Stimulated activated CD4-positive, alpha-beta T cell treated with anti-CD3 and anti-CD28 coated beads, TNF-alpha, amount 100 ng/mL, for 24 hours (primary cell): ENCODE measurements around the gene AGPS.
"Not testable (repeated sequence)": the region's sequence is repeated elsewhere in the genome, so short reads cannot be mapped to it uniquely, and the experiment has no call there.

Experiments
- DNase-seq, 3 experiments: peaks; one replicate each; pipeline ENCODE4 v3.0.0-alpha.2; 2020; ENCODE audit warnings: low read depth in 3 of 3

AGPS gene

DNA sequence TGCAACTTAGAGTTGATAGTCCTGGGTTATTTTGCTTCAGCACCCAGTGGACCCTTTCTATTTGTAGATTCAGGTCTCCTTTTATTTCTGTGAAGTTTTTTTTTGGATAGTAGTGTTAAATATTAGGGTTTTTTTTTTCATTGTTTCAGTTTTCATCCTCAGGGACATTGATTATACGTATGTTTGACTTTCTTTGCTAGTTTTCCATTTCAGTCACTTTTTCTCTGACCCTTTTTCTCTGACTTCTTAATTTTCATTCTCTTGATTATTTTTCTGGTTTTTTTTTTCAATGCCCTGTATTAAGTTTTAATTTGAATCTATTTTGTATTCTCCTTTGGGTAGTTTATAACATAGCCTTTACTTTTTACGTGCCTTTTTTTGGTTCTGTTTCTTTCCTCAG is 79.4 kb downstream of the AGPS start:
- DNase-seq, result no peak

DNA sequence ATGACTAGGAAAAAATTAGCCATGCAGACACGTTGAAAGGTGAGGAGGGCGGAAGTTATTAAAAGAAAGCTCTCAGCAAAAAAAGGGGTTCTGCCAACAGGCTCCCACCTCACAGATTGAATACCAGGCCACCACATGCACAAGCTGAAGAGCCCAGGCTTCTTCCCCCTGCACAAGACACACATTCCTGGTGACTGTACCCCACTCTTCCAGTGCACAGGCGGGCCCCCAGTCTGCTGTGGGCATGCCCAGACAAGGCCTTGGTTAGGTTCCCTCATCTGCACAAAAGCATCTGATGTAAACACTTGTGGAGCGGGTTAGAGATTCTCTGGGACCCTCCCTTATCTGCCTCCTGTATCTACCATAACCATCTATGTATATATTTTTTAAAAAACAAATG is 81.7 kb downstream of the AGPS start:
- DNase-seq, result no peak

DNA sequence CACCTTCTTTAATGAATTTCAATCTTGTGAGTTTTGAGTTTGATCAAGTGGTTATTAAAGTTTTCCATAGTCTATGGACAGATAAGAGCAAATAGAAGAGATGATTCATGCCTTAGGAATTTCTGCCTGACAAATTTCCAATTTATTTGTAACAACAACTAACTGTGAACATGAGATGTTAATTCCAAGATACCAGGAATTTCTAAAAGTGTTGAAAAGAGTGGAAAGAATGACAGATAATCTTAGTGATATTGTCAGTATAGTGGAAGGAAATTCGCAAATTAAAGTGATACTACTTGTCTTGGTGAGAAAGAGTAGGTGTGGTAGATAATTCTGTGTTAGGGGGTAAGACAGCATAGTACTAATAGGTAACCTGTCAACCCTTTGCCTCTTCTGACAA is 82.4 kb downstream of the AGPS start:
- DNase-seq, result no peak

DNA sequence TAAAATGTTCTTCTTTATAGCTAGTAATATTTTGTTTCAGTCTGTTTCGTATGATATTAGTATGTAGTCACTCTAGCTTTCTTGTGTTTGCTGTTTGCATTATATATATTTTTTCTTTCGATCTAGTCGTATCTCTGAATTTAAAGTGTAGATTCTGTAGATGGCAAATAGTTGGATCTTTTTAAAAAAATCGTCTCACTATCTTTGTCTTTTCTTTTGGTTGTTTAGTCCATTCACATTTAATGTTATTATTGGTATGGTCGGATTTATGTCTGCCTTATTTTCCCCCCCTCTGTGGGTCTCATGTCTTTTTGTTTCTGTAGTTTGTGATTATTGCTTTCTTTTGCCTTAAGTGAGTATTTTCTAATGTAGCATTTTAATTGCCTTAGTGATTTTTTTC is 84.3 kb downstream of the AGPS start:
- DNase-seq, result no peak

DNA sequence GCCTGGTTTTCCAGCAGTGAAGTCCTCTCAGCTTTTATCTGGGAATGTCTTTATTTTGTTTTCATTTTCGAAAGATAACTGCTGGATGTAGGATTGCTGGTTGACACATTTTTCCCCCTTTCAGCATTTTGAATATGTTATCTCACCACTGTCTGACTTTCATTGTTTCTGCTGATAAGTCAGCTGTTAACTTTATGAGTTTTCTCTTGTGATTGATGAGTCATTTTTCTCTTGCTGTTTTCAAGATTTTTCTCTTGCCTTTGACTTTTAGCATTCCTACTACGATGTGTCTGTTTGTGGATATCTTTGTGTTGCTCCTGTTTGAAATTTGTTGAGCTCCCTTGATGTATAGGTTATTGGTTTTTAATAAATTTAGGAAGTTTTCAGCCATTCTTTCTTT is 85.5 kb downstream of the AGPS start:
- no peak for DNase-seq

DNA sequence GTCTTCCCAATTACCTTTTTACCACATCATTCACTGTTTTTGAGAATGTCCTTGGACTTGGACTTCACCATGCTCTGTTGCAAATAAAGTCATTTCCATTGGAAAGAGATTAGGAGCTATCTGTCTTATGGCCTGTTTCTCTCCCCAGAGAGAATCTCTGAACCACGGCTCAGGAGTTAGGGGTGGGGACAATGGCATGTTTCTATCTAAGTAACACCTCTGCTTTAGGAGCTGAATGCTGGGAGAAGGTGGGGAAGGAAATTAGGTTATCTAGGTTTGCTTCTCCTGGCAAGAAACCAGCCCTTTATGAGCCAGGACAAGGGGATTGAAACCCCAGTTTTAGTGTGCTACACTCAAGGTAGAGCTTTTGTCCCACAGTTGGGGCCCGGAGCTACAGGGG is 86.3 kb downstream of the AGPS start:
- no peak for DNase-seq

DNA sequence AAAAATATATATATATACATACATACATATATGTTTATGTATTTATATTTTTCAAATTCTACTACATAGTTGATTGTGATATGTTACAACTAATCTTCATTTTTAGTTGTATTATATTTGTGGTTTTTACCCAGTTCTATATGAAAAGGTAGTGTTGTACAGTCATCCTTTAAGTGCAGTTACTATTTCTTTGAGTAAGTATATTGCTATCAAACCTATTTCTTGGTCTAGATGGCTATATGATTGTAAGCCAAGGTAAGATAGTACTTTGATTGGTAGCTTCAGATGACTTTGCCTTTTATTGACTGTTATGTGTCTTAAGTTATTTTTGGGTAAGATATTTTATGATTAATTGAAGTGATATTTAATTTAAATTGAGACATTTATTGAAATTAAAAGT is 89.6 kb downstream of the AGPS start:
- DNase-seq, result no peak

DNA sequence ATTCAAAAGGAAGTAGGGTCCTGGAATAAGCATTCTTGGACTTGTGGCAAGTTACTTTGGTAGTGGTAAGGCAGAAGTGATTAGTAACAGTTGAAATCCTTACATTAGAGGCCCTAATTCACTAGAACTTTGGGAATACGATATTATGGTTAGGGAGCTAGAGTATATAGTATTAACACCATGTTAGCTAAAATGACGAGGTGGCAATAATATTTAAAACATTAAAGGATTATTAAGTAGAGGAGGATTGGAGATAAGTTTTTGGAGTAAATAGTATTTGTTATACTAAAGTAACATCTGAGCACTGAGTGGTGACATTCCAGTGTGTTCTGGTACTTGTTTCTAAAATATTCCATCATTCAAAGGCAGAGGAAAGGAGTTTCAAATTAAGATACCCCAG is 91.0 kb downstream of the AGPS start:
- no peak for DNase-seq

DNA sequence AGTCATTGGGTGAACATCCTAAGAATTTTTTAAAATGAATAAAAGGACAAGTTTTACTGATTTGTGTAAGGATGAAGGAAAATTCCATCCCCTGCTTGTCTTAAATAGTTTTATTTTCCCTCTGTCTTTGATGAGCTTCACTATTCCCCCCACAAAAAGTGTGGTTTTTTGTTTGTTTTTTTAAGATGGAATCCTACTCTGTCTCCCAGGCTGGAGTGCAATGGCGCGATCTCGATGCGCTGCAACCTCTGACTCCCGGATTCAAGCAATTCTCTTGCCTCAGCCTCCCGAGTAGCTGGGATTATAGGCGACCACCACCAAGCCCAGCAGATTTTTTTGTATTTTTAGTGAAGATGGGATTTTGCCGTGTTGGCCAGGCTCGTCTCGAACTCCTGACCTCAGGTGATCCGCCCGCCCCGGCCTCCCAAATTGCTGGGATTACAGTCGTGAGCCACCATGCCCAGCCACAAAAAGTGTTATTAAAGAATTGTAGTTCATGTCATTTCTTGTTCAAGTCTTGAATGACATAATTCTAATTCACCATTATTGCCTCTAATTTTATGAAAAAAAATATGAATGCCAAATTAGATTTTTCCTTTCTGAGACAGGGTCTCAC is 91.7 kb downstream of the AGPS start:
- DNase-seq, result no peak

DNA sequence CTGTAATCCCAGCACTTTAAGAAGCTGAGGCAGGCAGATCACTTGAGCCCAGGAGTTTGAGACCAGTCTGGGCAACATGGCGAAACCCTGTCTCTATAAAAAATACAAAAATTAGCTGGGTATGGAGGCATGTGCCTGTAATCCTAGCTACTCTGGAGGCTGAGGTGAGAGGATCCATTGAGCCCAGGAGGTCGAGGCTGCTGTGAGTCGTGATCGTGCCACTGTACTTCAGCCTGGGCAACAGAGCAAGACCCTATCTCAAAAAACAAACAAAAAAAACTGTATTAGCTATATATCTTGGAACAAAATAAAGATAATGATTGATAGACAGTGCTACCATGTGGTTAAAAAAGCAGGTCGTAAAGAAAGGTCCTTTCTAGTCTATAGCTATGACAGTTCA is 93.1 kb downstream of the AGPS start:
- DNase-seq, result not testable (repeated sequence)

DNA sequence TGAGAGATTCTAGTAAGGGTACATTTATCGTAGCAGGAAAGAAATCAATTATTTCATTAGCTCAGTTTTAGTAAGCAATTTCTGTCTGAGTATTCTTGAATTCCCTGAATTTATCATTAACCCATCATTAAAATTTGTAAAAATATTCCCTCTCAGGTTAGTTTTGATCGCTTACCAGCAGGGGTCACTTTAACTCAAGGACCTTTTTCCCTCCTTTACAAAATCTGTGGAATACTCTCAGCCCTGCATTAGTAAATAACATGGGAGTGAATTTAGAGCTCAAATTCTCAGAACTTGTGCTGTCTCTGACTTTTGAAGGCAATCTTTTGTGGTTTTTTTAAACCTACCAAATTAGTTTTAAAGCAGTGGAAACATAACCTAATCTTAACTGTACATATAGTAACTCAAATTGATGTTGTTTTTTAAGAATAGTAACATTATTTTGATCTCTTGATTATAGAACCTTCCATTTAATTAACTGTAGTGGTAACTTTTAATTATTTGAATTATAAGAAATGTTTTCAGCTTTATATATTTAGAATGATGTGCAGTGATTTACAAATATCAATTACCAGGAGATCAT is 97.2 kb downstream of the AGPS start:
- no peak for DNase-seq

DNA sequence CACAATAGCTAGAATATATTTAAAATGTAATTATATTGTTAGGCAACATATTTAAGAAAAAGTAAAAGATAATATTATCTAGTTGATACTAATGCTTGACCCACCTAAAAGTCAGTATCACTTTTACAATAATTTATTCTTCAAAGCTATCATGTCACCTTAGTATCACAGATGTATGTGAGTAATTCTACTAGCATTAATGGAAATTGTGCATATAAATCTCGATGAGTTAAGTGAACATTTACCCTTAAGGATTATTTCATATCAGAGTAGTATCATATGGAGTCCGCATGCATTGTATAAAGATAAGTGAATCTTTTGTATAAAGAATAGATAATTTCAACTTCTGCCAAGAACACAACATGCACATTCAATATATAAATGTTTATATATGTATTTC is 103.4 kb downstream of the AGPS start:
- DNase-seq, result no peak

DNA sequence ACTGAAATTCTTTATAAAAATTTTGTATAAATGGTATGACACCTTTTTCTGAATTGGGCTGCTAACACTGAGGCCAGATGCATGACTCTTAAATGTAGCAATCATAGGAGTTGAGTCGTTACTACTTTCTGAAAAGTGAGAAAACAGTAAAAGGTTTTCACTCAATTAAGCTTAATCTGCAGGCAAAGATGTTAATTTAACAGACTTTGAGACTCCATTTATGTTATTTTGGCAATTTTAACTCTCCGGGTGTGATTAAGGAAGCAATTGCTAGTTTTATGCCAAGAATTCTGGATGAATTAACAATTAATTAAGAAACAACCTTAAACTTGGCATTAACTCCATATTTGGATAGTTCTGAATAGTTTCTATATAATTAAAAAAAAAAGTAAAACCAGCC is 104.3 kb downstream of the AGPS start:
- no peak for DNase-seq

DNA sequence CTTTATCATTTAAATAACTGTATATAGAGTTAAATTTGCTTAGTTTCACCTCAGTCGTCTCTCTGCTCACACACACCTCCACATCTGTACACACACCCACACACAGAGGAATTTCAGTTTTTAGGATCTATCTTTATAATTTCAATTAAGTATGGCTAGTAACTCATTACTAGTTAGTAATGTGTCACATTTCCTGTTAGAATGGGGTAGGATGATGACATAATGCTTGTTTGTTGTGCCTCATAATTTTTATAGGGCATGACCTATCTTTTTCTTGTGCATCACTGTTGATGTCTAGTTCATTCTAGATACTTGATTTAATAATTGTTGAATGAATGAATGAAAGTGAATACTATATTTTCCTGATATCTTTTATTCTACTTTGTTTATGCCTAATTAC is 108.6 kb downstream of the AGPS start:
- no peak for DNase-seq

DNA sequence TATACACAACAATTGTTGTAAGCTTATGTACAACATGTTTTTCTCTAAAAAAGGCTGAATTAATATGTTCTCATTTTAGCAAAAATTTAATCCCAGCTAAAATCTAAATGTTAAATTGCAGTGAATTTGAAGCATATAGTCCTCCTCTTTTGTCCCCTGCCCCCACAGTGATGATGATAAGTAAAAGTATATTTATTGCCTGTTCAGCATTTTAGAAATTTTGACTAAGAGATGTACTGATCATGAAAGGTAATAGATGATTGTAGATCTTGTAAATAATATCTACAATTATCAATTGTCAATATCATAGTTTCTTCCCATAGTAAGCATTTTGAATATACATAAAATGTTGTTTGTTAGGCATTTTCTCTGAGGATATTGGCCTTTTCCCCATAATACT is 113.9 kb downstream of the AGPS start:
- DNase-seq, result no peak

DNA sequence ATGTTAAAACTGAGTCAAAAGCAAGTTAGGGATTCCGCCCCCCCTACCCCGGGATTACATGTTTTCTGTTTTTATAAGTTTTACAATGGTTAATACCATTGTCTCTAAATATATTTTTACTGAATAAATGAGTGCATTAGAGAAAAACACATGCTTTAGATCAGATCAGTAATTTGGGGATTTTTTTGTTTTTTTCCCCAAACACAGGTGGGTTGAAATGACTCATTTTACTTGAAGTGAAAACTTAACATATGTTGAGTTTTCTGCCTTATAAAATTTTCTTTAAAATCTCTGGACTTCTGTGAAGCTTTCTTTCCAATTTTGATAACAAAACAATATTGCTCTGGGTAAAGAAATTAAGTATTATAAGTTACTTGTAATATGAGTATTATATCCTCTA is 114.4 kb downstream of the AGPS start:
- no peak for DNase-seq

DNA sequence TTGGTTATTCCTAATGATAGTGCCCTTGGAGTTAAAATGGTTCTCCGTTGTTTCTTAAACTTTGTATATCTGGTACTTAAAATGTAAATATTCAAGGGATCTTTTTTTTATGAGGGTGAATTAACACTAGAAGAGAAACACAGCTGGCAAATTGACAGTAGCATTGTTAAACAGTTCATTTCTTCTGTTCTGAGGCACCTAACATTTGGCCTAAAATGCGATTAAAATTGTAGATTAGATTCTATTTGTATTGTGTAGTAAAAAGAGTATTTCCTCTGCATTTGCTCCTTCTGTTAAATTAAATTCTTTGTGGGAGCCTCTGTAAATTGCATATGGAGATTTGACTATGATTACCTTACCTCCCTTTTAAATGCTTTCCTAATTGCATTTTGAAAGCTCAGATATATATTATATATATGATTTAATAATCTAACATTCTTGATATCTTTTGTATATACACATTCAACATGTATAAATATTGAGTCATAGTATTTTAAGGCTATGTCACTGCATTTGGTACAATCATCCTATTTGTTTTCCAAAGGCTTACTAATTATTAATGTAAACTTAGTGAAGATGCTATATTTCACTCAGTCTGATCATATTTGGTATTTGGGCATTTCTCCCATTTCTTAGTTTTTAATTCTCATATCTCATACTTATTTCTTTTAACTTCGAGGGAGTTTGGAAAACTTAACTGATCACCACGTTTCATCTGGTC is 124.4 kb downstream of the AGPS start:
- DNase-seq, result no peak

DNA sequence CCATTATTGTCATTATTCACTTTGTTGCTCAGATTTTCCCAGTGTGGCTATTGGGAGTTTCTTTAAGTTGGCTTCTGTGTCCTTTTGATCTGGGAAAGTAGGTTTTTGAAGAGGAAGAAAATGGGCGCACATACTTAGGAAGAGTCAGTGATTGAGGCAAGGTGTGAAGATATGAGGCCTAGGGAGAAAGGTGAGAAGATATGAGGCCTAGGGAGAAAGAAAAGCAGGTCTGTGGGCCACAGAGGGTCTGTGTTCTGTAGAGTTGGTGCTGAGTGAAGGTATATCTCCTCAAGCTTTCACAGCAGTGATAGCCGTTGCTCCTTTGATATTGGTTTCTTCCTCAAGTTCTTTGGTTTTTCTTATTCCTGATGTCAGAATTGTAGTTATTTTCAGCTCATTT is 126.2 kb downstream of the AGPS start:
- DNase-seq, result no peak

DNA sequence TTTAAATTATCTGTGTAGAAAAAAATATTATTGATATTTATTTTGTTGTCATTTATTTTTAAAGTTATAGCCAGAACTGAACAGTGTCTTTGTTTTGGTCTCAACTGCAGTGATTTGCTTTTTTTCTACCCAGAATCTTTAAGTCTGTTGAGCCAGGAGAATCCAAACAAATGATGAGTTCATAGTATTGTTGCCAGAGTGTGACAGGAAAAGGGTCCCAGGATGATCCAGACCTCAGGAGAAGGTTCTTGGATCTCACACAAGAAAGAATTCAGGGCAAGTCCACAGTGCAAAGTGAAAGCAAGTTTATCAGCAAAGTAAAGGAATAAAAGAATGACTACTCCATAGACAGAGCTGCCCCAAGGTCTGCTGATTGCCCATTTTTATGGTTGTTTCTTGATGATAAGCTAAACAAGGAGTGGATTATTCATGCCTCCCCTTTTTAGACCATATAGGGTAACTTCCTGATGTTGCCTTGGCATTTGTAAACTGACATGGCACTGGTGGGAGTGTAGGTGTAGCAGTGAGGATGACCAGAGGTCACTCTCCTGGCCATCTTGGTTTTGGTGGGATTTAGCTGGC is 127.1 kb downstream of the AGPS start:
- DNase-seq, result no peak

DNA sequence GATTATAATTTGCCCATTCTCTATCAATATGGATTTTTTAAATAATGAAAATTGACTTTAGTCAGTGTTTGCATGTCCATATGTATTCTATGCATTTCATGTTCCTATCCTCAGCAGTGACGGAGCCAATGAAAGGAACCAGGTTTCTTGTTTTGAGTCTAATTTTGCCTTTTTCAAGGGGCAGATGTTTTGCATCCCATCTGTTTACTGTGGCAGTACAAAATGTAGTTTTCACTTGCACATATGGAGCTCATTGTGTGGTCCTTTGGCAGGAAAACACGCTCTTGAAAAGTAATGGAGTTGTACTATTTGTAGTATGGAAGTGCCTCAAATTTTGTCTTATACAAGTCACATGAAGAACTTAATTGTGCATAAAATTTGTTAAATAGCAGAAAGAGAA is 127.8 kb downstream of the AGPS start:
- DNase-seq, result no peak

DNA sequence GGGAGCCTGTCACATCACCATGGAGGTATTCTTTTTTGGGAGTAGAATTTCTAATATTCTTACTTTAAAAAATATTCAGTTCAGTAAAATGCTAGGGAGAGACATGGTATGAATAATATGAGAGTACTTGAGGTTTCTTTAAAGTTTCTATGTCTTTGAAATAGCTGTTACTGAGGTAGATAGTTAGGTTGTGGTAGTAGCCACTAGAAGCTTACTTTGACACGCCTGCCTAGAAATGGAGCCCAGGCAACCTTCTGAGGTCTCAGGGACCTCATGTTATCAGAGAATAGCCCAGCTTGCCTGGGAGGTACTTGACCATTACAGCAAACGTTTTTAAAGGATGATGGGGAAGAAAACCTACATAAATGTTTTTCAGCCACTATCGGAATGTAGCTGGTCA is 131.2 kb downstream of the AGPS start:
- no peak for DNase-seq

DNA sequence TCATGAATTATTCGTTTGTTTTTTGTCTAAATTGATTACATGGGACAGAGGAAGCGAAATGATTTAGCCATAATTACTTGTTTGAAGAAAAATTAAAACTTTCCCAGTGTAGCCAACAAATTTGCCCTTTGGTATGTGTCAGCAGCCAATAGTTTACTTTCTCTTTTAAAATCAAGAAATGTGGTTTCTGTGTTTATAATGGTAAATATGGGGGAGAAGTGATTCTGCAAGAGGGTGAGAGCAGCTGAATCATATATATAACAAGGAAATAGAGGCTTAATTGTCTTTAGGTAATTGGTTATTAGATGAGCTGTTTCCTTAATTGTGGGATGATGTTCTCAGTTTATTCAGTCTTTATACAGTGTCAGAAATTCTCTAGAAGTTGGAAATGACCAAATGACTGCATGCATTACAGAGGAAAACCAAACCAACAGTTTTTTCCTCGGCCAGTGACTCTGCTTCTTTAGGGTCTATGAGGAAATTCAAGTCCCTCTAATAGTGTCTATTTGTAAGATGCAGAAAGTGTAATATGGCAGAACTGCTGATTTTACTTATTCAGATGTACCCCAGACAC is 132.9 kb downstream of the AGPS start:
- no peak for DNase-seq

DNA sequence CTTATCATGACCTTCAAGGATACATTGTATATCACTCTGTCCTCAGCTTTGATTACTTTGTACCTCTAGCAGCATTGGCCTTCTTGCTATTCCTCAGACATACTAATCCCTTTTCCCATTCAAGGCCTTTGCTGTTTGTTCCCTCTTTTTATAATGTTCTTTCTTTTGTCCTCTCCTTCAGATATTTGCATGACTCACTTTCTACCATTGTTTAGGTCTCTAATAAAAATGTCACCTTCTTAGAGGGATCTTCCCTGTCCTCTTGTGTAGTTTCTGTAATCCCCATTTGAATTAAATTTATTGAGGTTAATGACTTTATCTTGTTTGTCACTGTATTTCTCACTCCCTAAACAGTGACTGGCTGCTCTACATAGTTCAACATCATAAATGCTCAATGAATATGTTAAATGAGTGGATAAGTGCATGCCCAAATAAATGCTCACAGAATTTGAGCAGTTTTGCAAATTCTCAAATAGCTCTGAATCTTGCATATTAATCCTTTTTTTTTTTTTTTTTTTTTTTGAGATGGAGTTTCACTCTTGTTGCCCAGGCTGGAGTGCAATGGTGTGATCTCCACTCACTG is 135.9 kb downstream of the AGPS start:
- no peak for DNase-seq
